IMR-90 (cell line): ENCODE data around the gene RIOX2. TPM values are rescaled to one million over a fixed set of nuclear protein-coding genes. Genes with fewer than 3 reads are reported as not detected.

ENCODE experiments used
- ATAC-seq: fragments of 200-7000 bp; cut with Tn5 transposase; 2 replicates; pipeline ENCODE4 v1.9.1; 2020; ENCODE audit warnings: low read depth, mild to moderate bottlenecking, moderate library complexity
- BruUV-seq: library from RNA; stranded (reverse); fragments of 400-500 nt; replicated peaks from 2 replicates; lab custom pipeline; 2021; lab: Mats Ljungman, UMichigan
- CTCF ChIA-PET: fragments of 300-600 bp; formaldehyde crosslinking; extraction: SDS; loops from one replicate; lab custom pipeline; 2021; ENCODE audit warnings: antibody characterized with exemption; lab: Yijun Ruan, JAX
- POLR2A ChIA-PET: fragments of 300-600 bp; sonication (Branson Sonifier 250); formaldehyde crosslinking; loops from one replicate; lab custom pipeline; 2022; ENCODE audit warnings: antibody characterized with exemption; ENCODE audit not compliant: unreplicated experiment; lab: Charles Lee
- DNase-seq: peaks from one replicate; pipeline ENCODE4 v3.0.0; 2013
- H2AFZ ChIP-seq: replicated peaks from 2 replicates; pipeline ENCODE3; 2013; ENCODE audit warnings: low read length, mild to moderate bottlenecking; ENCODE audit not compliant: poor library complexity
- H2AK5ac ChIP-seq: 2 replicates; pipeline ENCODE4 v1.6.1; 2013; ENCODE audit warnings: low read depth, low read length, inconsistent platforms
- H2AK9ac ChIP-seq: replicated peaks from 2 replicates; pipeline ENCODE3; 2013; ENCODE audit warnings: mild to moderate bottlenecking, low read depth, low read length, moderate library complexity; ENCODE audit not compliant: poor library complexity
- H2BK120ac ChIP-seq: 2 replicates; pipeline ENCODE4 v1.6.1; 2013; ENCODE audit warnings: low read depth, low read length, inconsistent platforms
- H2BK15ac ChIP-seq: 3 replicates; pipeline ENCODE4 v1.6.1; 2013; ENCODE audit warnings: low read depth, low read length, inconsistent platforms
- H2BK20ac ChIP-seq: 2 replicates; pipeline ENCODE4 v1.6.1; 2013; ENCODE audit warnings: low read depth, mild to moderate bottlenecking, inconsistent platforms, low read length, moderate library complexity
- H2BK5ac ChIP-seq: 2 replicates; pipeline ENCODE4 v1.6.1; 2013; ENCODE audit warnings: mild to moderate bottlenecking, low read depth, low read length, inconsistent platforms; ENCODE audit not compliant: poor library complexity, severe bottlenecking
- H3K14ac ChIP-seq: replicated peaks from 2 replicates; pipeline ENCODE4 v1.6.1; 2013; ENCODE audit warnings: low read depth, low read length, inconsistent platforms
- H3K18ac ChIP-seq: 2 replicates; pipeline ENCODE4 v1.6.1; 2013; ENCODE audit warnings: low read depth, low read length, control low read depth
- H3K23ac ChIP-seq: 2 replicates; pipeline ENCODE4 v1.6.1; 2013; ENCODE audit warnings: low read depth, low read length, inconsistent platforms
- H3K27ac ChIP-seq: 2 replicates; pipeline ENCODE4 v1.5.1; 2013; ENCODE audit warnings: mild to moderate bottlenecking, control low read depth, low read length; ENCODE audit not compliant: insufficient read depth
- H3K27me3 ChIP-seq: 2 replicates; pipeline ENCODE4 v1.6.1; 2013; ENCODE audit warnings: low read length; ENCODE audit not compliant: control insufficient read depth, insufficient read depth
- H3K36me3 ChIP-seq: 2 replicates; pipeline ENCODE4 v1.6.1; 2013; ENCODE audit warnings: low read length, mixed read lengths; ENCODE audit not compliant: control insufficient read depth, insufficient read depth
- H3K4ac ChIP-seq: 2 replicates; pipeline ENCODE4 v1.6.1; 2013; ENCODE audit warnings: low read depth, low read length, inconsistent platforms
- H3K4me1 ChIP-seq: 2 replicates; pipeline ENCODE4 v1.6.1; 2013; ENCODE audit warnings: low read length, mixed read lengths; ENCODE audit not compliant: control insufficient read depth, insufficient read depth
- H3K4me2 ChIP-seq: 2 replicates; pipeline ENCODE4 v1.6.1; 2013; ENCODE audit warnings: low read depth, mild to moderate bottlenecking, control low read depth, low read length, moderate library complexity
- H3K4me3 ChIP-seq: 2 replicates; pipeline ENCODE4 v1.5.1; 2013; ENCODE audit warnings: low read depth, mild to moderate bottlenecking, control low read depth, low read length, moderate library complexity; ENCODE audit not compliant: insufficient read depth
- H3K56ac ChIP-seq: 2 replicates; pipeline ENCODE4 v1.6.1; 2013; ENCODE audit warnings: low read length, inconsistent platforms; ENCODE audit not compliant: insufficient read depth; ENCODE audit errors: extremely low read depth
- H3K79me1 ChIP-seq, 2 experiments: 2 replicates each; pipeline ENCODE4 v1.6.1; 2013; ENCODE audit warnings: low read length in 2 of 2, inconsistent platforms in 1 of 2, low read depth in 1 of 2
- H3K9ac ChIP-seq: 2 replicates; pipeline ENCODE4 v1.6.1; 2013; ENCODE audit warnings: low read depth, low read length, control low read depth
- H3K9me1 ChIP-seq: 2 replicates; pipeline ENCODE4 v1.6.1; 2013; ENCODE audit warnings: low read length, inconsistent platforms; ENCODE audit not compliant: insufficient read depth
- H3K9me3 ChIP-seq: 2 replicates; pipeline ENCODE4 v1.6.1; 2013; ENCODE audit warnings: low read length; ENCODE audit not compliant: control insufficient read depth, insufficient read depth
- H4K20me1 ChIP-seq: 2 replicates; pipeline ENCODE4 v1.6.1; 2013; ENCODE audit warnings: low read length, inconsistent platforms; ENCODE audit not compliant: insufficient read depth
- H4K5ac ChIP-seq: 2 replicates; pipeline ENCODE4 v1.6.1; 2013; ENCODE audit warnings: mild to moderate bottlenecking, low read depth, low read length, control low read depth
- H4K8ac ChIP-seq, 2 experiments: 2 replicates each; pipeline ENCODE4 v1.6.1; 2013; ENCODE audit warnings: low read depth in 2 of 2, low read length in 2 of 2, control low read depth in 1 of 2, inconsistent platforms in 1 of 2
- H4K91ac ChIP-seq: 2 replicates; pipeline ENCODE4 v1.6.1; 2013; ENCODE audit warnings: low read depth, low read length, inconsistent platforms; ENCODE audit not compliant: insufficient read depth
- BHLHE40 ChIP-seq: fragments of 150-350 bp; IDR thresholded peaks from 2 replicates; pipeline ENCODE4 v1.6.1; 2016; ENCODE audit warnings: mild to moderate bottlenecking, low read depth, low read length
- CHD1 ChIP-seq: IDR thresholded peaks from 2 replicates; pipeline ENCODE4 v1.6.1; 2012; ENCODE audit warnings: low read depth, low read length, improper control_type of control experiment
- ELK1 ChIP-seq: fragments of 150-350 bp; IDR thresholded peaks from 2 replicates; pipeline ENCODE4 v1.6.1; 2016; ENCODE audit warnings: low read depth, mild to moderate bottlenecking, low read length, moderate library complexity, borderline replicate concordance
- FOS ChIP-seq: fragments of 150-350 bp; IDR thresholded peaks from 2 replicates; pipeline ENCODE4 v1.6.1; 2016; ENCODE audit warnings: low read depth, low read length
- MAFK ChIP-seq: IDR thresholded peaks from 2 replicates; pipeline ENCODE4 v1.6.1; 2012; ENCODE audit warnings: low read depth, low read length, improper control_type of control experiment
- MAZ ChIP-seq: IDR thresholded peaks from 2 replicates; pipeline ENCODE4 v1.6.1; 2012; ENCODE audit warnings: low read depth, mild to moderate bottlenecking, low read length, improper control_type of control experiment, moderate library complexity, borderline replicate concordance
- MXI1 ChIP-seq: IDR thresholded peaks from 2 replicates; pipeline ENCODE4 v1.6.1; 2012; ENCODE audit warnings: low read depth, mild to moderate bottlenecking, low read length, moderate library complexity, borderline replicate concordance
- POLR2A ChIP-seq: IDR thresholded peaks from 2 replicates; pipeline ENCODE4 v1.6.1; 2012; ENCODE audit warnings: mild to moderate bottlenecking, low read depth, low read length
- RAD21 ChIP-seq: IDR thresholded peaks from 2 replicates; pipeline ENCODE4 v1.6.1; 2012; ENCODE audit warnings: low read length, improper control_type of control experiment
- RCOR1 ChIP-seq: IDR thresholded peaks from 2 replicates; pipeline ENCODE4 v1.6.1; 2012; ENCODE audit warnings: mild to moderate bottlenecking, low read length, improper control_type of control experiment; ENCODE audit not compliant: insufficient replicate concordance
- RFX5 ChIP-seq: IDR thresholded peaks from 2 replicates; pipeline ENCODE4 v1.8.0; 2012; ENCODE audit warnings: low read depth, mild to moderate bottlenecking, low read length, moderate library complexity
- SMC3 ChIP-seq: fragments of 150-350 bp; IDR thresholded peaks from 2 replicates; pipeline ENCODE4 v1.6.1; 2016; ENCODE audit warnings: low read depth, mild to moderate bottlenecking, antibody characterized with exemption, low read length, moderate library complexity
- USF2 ChIP-seq: fragments of 150-350 bp; IDR thresholded peaks from 2 replicates; pipeline ENCODE4 v1.6.1; 2017; ENCODE audit warnings: mild to moderate bottlenecking, antibody characterized with exemption, low read length, low read depth
- WGBS, 2 experiments: methylation state at CpG; one replicate each; pipeline versions ENCODE4 v1.1.5 to v1.1.7; 2013; ENCODE audit warnings: missing lambda C conversion rate in 2 of 2; ENCODE audit not compliant: insufficient read length in 1 of 2; ENCODE audit errors: extremely low coverage in 2 of 2; 5-methylcytosine and 5-hydroxymethylcytosine counted together
- dilution Hi-C: fragments of 300-500 bp; cut with HindIII; formaldehyde crosslinking; loops from one replicate; pipeline ENCODE4 v1.14.3; 2018; ENCODE audit warnings: low sequenced_read_pairs; ENCODE audit not compliant: unreplicated experiment
- in situ Hi-C: fragments of 300-500 bp; cut with MboI; formaldehyde crosslinking; loops from 3 replicates; pipeline ENCODE4 v1.14.3; 2019; ENCODE audit warnings: low sequenced_read_pairs, inconsistent platforms, mixed read lengths
- intact Hi-C: fragments of 100-400 bp; cut with micrococcal nuclease; formaldehyde crosslinking; loops from 2 replicates; pipeline ENCODE4 v1.10.0; 2022
- polyA plus RNA-seq, 3 experiments: library from polyadenylated mRNA; depleted of rRNA; stranded (reverse); fragments of >200 nt; gene quantifications; 2 replicates each; pipeline ENCODE4 v1.2.3, GENCODE V29; 2012; ENCODE audit warnings: low replicate concordance in 1 of 3
- total RNA-seq: library from RNA; depleted of rRNA; stranded (reverse); fragments of >200 nt; gene quantifications from 2 replicates; pipeline ENCODE4 v1.2.3, GENCODE V29; 2012

Gene RIOX2
- total and polyA plus RNA-seq, 2 of the 4 experiments (the other 2 are of a cell fraction) = 17.2 to 26.7 TPM

- TF ChIP-seq USF2 = no peak
Measured at GRCh38 chr3:97970956-97971620, 1.1 kb downstream of the RIOX2 start (continued).

- H4K20me1 ChIP-seq = no peaks in the 10 kb centered on the region
- H2BK120ac ChIP-seq = no peak overlapping the region
- H3K4me1 ChIP-seq = peaks cover 9% of the 10 kb centered on the region
- no peak overlapping the region for H3K56ac ChIP-seq
- CTCF ChIA-PET = no interaction called here
- no peak overlapping the region for H3K18ac ChIP-seq
- no peaks in the 10 kb centered on the region; the same call in 1 of the 2 replicates for H3K9me1 ChIP-seq
- BruUV-seq = no TSS peak
- no peak overlapping the region for H3K14ac ChIP-seq
- DNase-seq (no peak), ATAC-seq (no peak)
- intact Hi-C loops (loop anchor here (2.0 to 5.0 kb wide), 2 partner anchors 42 to 147 kb away; partner anchors contain the start of gene CRYBG3), dilution Hi-C loops (no loop called here), in situ Hi-C loops (no loop called here)
- H3K4me3 ChIP-seq = no peak overlapping the region
- H3K4ac ChIP-seq = no peak overlapping the region
- no peak overlapping the region for H3K9ac ChIP-seq
- H2BK20ac ChIP-seq = no peak overlapping the region
- H4K5ac ChIP-seq = no peak overlapping the region
- no peak overlapping the region for H2AK9ac ChIP-seq
- no peak overlapping the region for H2BK15ac ChIP-seq
- no peak overlapping the region for H3K23ac ChIP-seq
- POLR2A ChIA-PET = no interaction called here
- H3K27me3 ChIP-seq = no peaks in the 10 kb centered on the region
- WGBS, 2 experiments = no CpG with 5 or more reads among the region's 1 CpG
- no peak overlapping the region for H3K27ac ChIP-seq
- no peak overlapping the region for H4K91ac ChIP-seq
- no peak overlapping the region for H4K8ac ChIP-seq
- no peak overlapping the region for H2BK5ac ChIP-seq
- peaks cover 3% of the 10 kb centered on the region for H3K36me3 ChIP-seq
- no peak overlapping the region for H2AK5ac ChIP-seq
- no peak overlapping the region for H2AFZ ChIP-seq
- no peaks in the 10 kb centered on the region for H3K9me3 ChIP-seq
- H3K4me2 ChIP-seq = peak overlapping the region; percentile 37; the same call in 1 of the 2 replicates
- peaks cover 15 to 28% of the 10 kb centered on the region in 2 experiments for H3K79me1 ChIP-seq
- TF ChIP-seq FOS (no peak), RCOR1 (no peak), ELK1 (no peak), SMC3 (no peak), MAFK (no peak), RFX5 (no peak), USF2 (no peak), RAD21 (no peak), BHLHE40 (no peak), POLR2A (no peak), MAZ (no peak), MXI1 (no peak), CHD1 (no peak)
Measured at GRCh38 chr3:97970156-97970555, 2.1 kb downstream of the RIOX2 start.
